ENCODE measurements around the gene RNF5.
"Not testable (repeated sequence)": the region's sequence is repeated elsewhere in the genome, so short reads cannot be mapped to it uniquely, and the experiment has no call there.

Gene RNF5

GRCh38 chr6:32203426-32204267, 25.4 kb downstream of the RNF5 start:
- Histone ChIP-seq H3K4me1 (ENCODE audit: low read depth, poor library complexity, severe bottlenecking) (no peaks in the 10 kb centered on the region), H3K4me2 (no peak overlapping the region), H3K9ac (no peak overlapping the region), H3K4me3 (IDR thresholded peaks at IDR 0.05; ENCODE audit: insufficient read depth, low read depth, low read length) (no peak overlapping the region), H2AFZ (ENCODE audit: low read depth) (no peak overlapping the region), H3K27me3 (ENCODE audit: insufficient read depth, low read depth) (no peaks in the 10 kb centered on the region), H3K79me2 (ENCODE audit: insufficient read depth, low read depth) (no peaks in the 10 kb centered on the region), H3K36me3 (ENCODE audit: insufficient read depth) (no peaks in the 10 kb centered on the region), H4K20me1 (ENCODE audit: insufficient read depth) (no peaks in the 10 kb centered on the region), H3K27ac (no peak overlapping the region)
- no peak for TF ChIP-seq CTCF (conservative IDR thresholded peaks at IDR 0.05; ENCODE audit: low read depth, low read length)

GRCh38 chr6:32204268-32204715, 26.1 kb downstream of the RNF5 start:
- Histone ChIP-seq H4K20me1 (ENCODE audit: insufficient read depth) (no peaks in the 10 kb centered on the region), H3K27ac (no peak overlapping the region), H3K9ac (no peak overlapping the region), H3K4me2 (no peak overlapping the region), H3K36me3 (ENCODE audit: insufficient read depth) (no peaks in the 10 kb centered on the region), H3K4me1 (ENCODE audit: low read depth, poor library complexity, severe bottlenecking) (no peaks in the 10 kb centered on the region), H3K27me3 (ENCODE audit: insufficient read depth, low read depth) (no peaks in the 10 kb centered on the region), H2AFZ (ENCODE audit: low read depth) (no peak overlapping the region), H3K79me2 (ENCODE audit: insufficient read depth, low read depth) (no peaks in the 10 kb centered on the region), H3K4me3 (IDR thresholded peaks at IDR 0.05; ENCODE audit: insufficient read depth, low read depth, low read length) (no peak overlapping the region)
- TF ChIP-seq CTCF (conservative IDR thresholded peaks at IDR 0.05; ENCODE audit: low read depth, low read length): no peak

- no peaks in the 10 kb centered on the region for H4K20me1 ChIP-seq (ENCODE audit: insufficient read depth)
- no peak overlapping the region for H3K27ac ChIP-seq
- TF ChIP-seq CTCF (conservative IDR thresholded peaks at IDR 0.05; ENCODE audit: low read depth, low read length): no peak
- H3K27me3 ChIP-seq (ENCODE audit: insufficient read depth, low read depth): no peaks in the 10 kb centered on the region
- no peak overlapping the region for H3K9ac ChIP-seq
- H3K4me3 ChIP-seq (IDR thresholded peaks at IDR 0.05; ENCODE audit: insufficient read depth, low read depth, low read length): no peak overlapping the region
- no peaks in the 10 kb centered on the region for H3K36me3 ChIP-seq (ENCODE audit: insufficient read depth)
- H2AFZ ChIP-seq (ENCODE audit: low read depth): no peak overlapping the region
- no peaks in the 10 kb centered on the region for H3K4me1 ChIP-seq (ENCODE audit: low read depth, poor library complexity, severe bottlenecking)
- no peak overlapping the region for H3K4me2 ChIP-seq
- H3K79me2 ChIP-seq (ENCODE audit: insufficient read depth, low read depth): no peaks in the 10 kb centered on the region
These were observed 30.8 kb downstream of the RNF5 start for GRCh38 chr6:32208996-32209395.

- no peaks in the 10 kb centered on the region for H3K4me1 ChIP-seq (ENCODE audit: low read depth, poor library complexity, severe bottlenecking)
- no peaks in the 10 kb centered on the region for H4K20me1 ChIP-seq (ENCODE audit: insufficient read depth)
- no peak for TF ChIP-seq CTCF (conservative IDR thresholded peaks at IDR 0.05; ENCODE audit: low read depth, low read length)
- no peaks in the 10 kb centered on the region for H3K27me3 ChIP-seq (ENCODE audit: insufficient read depth, low read depth)
- no peaks in the 10 kb centered on the region for H3K79me2 ChIP-seq (ENCODE audit: insufficient read depth, low read depth)
- no peak overlapping the region for H3K4me3 ChIP-seq (IDR thresholded peaks at IDR 0.05; ENCODE audit: insufficient read depth, low read depth, low read length)
- no peak overlapping the region for H3K9ac ChIP-seq
- no peak overlapping the region for H3K27ac ChIP-seq
- no peak overlapping the region for H2AFZ ChIP-seq (ENCODE audit: low read depth)
- no peaks in the 10 kb centered on the region for H3K36me3 ChIP-seq (ENCODE audit: insufficient read depth)
- H3K4me2 ChIP-seq: no peak overlapping the region
These were observed 32.0 kb downstream of the RNF5 start for GRCh38 chr6:32210191-32210601.

- not testable (repeated sequence) for H3K36me3 ChIP-seq (ENCODE audit: insufficient read depth); H3K27me3 ChIP-seq (ENCODE audit: insufficient read depth, low read depth); H4K20me1 ChIP-seq (ENCODE audit: insufficient read depth); H2AFZ ChIP-seq (ENCODE audit: low read depth); H3K79me2 ChIP-seq (ENCODE audit: insufficient read depth, low read depth); H3K4me3 ChIP-seq (IDR thresholded peaks at IDR 0.05; ENCODE audit: insufficient read depth, low read depth, low read length); H3K4me2 ChIP-seq; H3K27ac ChIP-seq; H3K9ac ChIP-seq; H3K4me1 ChIP-seq (ENCODE audit: low read depth, poor library complexity, severe bottlenecking)
These were observed 33.2 kb downstream of the RNF5 start for GRCh38 chr6:32211432-32211831.
